ENCODE measurements around the gene IL26.

The IL26 gene

GRCh38 chr12:68173792-68174191 lies 51.8 kb downstream of the IL26 start:
- DNase-seq (ENCODE audit: low read depth) = no peak
- no peak for TF ChIP-seq CTCF (conservative IDR thresholded peaks at IDR 0.05; ENCODE audit: low read depth, low read length)
- H3K4me3 ChIP-seq (ENCODE audit: low read length) = no peak overlapping the region

- no peak for TF ChIP-seq CTCF (conservative IDR thresholded peaks at IDR 0.05; ENCODE audit: low read depth, low read length)
- no peak overlapping the region for H3K4me3 ChIP-seq (ENCODE audit: low read length)
- DNase-seq (ENCODE audit: low read depth) = no peak
These were observed 54.9 kb downstream of the IL26 start for GRCh38 chr12:68170726-68171125.

GRCh38 chr12:68169213-68169889 lies 56.3 kb downstream of the IL26 start:
- no peak for DNase-seq (ENCODE audit: low read depth)
- TF ChIP-seq CTCF (conservative IDR thresholded peaks at IDR 0.05; ENCODE audit: low read depth, low read length) = no peak
- H3K4me3 ChIP-seq (ENCODE audit: low read length) = no peak overlapping the region

GRCh38 chr12:68166317-68166831 lies 59.2 kb downstream of the IL26 start:
- no peak overlapping the region for H3K4me3 ChIP-seq (ENCODE audit: low read length)
- no peak for TF ChIP-seq CTCF (conservative IDR thresholded peaks at IDR 0.05; ENCODE audit: low read depth, low read length)
- DNase-seq (ENCODE audit: low read depth) = no peak

- no peak for TF ChIP-seq CTCF (conservative IDR thresholded peaks at IDR 0.05; ENCODE audit: low read depth, low read length)
- H3K4me3 ChIP-seq (ENCODE audit: low read length) = no peak overlapping the region
- no peak for DNase-seq (ENCODE audit: low read depth)
These were observed 62.0 kb downstream of the IL26 start for GRCh38 chr12:68163560-68164081.

- no peak overlapping the region for H3K4me3 ChIP-seq (ENCODE audit: low read length)
- TF ChIP-seq CTCF (conservative IDR thresholded peaks at IDR 0.05; ENCODE audit: low read depth, low read length) = no peak
- DNase-seq (ENCODE audit: low read depth) = peak; percentile 81
These were observed 63.2 kb downstream of the IL26 start for GRCh38 chr12:68162374-68162773.

Measured in retinal pigment epithelial cell (primary cell).